ENCODE data around the gene C1orf159. TPM values are rescaled to one million over a fixed set of nuclear protein-coding genes. Genes with fewer than 3 reads are reported as not detected.
"Not testable (repeated sequence)": the region's sequence is repeated elsewhere in the genome, so short reads cannot be mapped to it uniquely, and the experiment has no call there.

C1orf159 gene
- total RNA-seq, 2 experiments from 2014 or later: 18.0 to 22.0 TPM

DNA sequence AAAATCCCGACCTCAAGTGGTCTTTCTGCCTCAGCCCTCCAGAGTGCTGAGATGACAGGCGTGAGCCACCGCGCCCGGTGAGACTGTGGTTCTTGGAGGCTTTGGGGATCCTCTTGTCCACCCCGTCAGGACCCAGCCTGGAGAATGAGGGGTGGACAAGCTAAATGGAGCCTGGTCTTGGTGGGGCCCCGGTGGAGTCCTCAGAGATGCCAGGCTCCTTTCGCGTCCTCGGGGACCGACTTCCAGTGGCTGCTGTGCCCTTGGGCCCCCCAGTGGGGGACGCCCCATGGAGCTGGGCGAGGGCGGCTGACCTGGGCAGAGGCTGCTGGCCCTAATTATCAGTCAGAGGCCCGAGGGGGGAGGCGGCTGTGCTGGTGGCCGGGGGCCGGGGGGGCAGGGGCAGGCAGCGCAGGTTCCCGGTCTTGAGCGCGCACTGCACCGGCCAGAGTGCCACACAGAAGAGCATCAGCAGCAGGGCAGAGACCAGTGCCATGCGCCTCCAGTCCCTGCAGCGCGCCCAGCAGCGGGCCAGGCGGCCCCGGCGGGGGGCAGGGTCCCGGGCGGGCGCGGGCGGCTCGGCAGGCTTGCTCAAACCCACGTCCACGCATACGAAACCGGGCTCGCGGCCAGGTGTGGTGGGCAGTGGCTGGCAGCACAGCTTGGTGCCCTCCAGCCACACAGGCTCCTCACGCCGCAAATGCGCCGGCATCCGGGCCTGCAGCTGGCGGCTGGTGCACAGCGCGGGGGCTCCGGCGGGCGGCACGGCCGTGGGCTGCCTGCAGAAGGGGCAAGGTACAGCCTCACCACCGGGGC is 44.2 kb downstream of the C1orf159 start:
- Mint-ChIP-seq H3K27ac (peak overlapping the region; percentile 68), H3K4me1 (peaks cover 5% of the 10 kb centered on the region), H3K36me3 (ENCODE audit: low read depth) (no peaks in the 10 kb centered on the region), H3K9me3 (no peaks in the 10 kb centered on the region), H3K27me3 (no peaks in the 10 kb centered on the region), H3K4me3 (no peak overlapping the region)
- no peak for DNase-seq
- ChIA-PET POLR2A (no interaction called here), CTCF (interaction anchor here (1.0 to 1.3 kb wide), 3 partner anchors 9 to 41 kb away, joined by 3 read pairs; no protein-coding TSS in a partner anchor)

DNA sequence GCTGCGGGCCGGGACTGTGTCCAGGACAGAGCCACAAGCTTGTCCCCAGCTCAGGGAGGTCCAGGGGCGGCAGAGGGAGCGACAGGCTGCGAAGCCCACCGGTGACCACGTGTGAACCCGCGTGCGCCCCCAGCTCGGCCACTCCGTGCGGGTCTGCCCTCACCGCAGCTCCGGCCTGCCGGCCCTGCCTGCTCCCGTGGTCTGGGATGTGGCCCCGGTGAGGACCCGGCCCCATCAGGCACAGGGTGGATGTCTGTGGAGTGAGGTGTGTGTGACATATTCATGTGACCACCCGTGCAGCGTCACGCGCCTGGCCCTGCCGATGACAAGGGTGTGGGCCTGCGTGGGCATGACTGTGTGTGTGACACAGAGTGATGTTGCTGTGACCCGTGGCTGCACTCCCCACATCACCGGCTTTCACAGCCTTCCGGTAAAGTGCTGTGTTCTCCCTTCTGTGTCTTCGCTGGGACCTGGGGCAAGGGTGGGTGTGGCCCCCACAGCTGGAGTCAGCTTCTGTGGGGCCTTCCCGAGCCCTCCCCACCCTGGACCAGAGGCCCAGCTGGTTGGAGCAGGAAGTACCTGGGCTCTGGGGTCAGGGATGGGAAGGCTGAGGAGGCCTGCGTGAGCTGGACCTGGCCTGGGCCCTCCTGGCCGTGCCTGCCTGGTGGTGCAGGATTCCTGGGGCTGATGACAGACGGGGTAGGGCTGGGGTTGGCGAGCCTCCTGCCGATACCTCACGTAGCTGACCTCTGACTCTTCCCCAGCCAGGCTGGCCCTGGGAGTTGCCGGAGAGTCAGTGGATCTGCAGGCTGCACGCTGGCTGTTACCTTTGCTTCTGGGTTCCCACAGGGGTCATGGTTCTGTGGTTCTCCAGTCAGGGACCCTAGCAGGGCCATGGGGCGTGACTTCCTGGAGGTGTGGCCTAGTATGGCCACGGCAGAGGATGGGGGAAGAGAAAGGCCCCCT is 45.9 kb downstream of the C1orf159 start:
- CTCF ChIA-PET: interaction anchor here (1.1 kb wide), 2 partner anchors 24 to 47 kb away, joined by 3 read pairs; no protein-coding TSS in a partner anchor
- peaks cover 9% of the 10 kb centered on the region for H3K4me1 Mint-ChIP-seq

DNA sequence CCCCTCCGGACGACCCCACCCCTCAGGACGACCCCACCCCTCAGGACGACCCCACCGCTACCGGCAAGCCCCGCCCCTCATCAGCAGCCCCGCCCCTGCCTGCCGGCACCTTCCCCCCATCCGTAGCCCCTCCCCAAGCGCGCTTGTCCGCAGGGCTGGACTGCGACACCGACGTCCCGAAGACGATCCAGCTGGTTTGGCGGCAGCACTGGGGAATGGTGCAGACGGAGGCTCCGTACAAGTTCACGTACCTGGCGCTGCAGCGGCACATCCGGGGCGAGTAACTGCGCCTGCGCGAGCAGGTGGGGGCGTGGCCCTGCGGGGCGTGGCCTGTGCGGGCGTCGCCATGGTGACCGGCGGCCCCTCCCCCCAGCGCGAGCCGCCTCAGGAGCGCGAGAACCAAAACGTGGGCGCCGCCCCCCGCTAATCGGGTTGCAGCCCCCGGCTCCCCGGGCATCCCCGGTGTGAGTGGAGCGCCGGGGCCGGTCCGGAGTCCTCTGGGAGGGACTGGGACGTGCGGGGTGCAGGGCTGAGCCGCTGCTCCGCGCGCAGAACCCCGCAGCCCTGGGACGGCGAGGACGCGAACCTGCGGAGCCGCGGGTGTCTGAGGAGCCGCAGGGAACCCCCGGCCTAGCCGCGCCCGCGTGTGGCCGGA is 46.7 kb downstream of the C1orf159 start:
- peak; percentile 89 for DNase-seq
- Mint-ChIP-seq H3K4me3 (peak overlapping the region; percentile 79), H3K4me1 (peaks cover 9% of the 10 kb centered on the region), H3K9me3 (no peaks in the 10 kb centered on the region), H3K27me3 (no peaks in the 10 kb centered on the region), H3K36me3 (ENCODE audit: low read depth) (no peaks in the 10 kb centered on the region), H3K27ac (peak overlapping the region; percentile 84)
- ChIA-PET POLR2A (no interaction called here), CTCF (interaction anchor here (1.1 kb wide), 1 partner anchor 48 kb away, joined by 3 read pairs; no protein-coding TSS in a partner anchor)

More for the DNA sequence above, 45.9 kb downstream of the C1orf159 start:
- H3K4me3 Mint-ChIP-seq: peak overlapping the region; percentile 25
- no peaks in the 10 kb centered on the region for H3K36me3 Mint-ChIP-seq (ENCODE audit: low read depth)
- POLR2A ChIA-PET: no interaction called here
- H3K27me3 Mint-ChIP-seq: no peaks in the 10 kb centered on the region
- no peaks in the 10 kb centered on the region for H3K9me3 Mint-ChIP-seq
- no peak overlapping the region for H3K27ac Mint-ChIP-seq
- no peak for DNase-seq

GRCh38 chr1:1068517-1069055 is 47.3 kb downstream of the C1orf159 start:
- DNase-seq: peak; percentile 60
- POLR2A ChIA-PET: no interaction called here

DNA sequence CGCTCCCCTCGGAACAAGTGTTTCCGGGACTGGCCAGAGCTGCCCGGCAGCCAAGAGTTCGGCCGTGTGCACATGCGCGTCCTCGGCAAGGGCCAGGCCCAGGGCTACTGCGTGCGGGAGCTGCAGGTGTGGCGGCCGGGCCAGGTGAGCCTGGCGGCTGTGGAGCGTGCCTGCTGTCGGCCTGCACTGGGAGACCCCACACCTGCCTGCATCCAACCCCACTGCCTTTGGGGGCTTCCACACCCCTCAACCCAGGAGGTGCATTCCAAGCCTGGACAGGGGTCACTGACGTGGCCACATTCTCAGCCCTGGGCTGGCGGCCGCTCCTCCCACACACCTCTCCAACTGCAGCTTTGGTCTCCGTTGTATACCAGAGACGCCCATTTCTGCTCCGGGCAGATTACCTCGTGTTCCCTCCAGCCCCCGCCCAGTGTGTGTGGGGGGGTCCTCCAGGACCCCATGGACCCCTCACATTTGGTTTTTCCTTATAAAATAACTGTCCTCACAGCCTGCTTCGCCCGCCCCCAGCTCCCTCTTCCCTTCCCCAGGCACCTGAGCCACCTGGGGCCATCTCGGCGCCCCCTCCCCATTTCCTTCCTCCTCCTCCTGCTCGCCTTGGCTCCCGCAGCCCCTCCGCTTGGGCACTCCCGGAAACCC is 47.9 kb downstream of the C1orf159 start:
- no peak for DNase-seq
- ChIA-PET CTCF (interaction anchor here (1.4 kb wide), 1 partner anchor 35 kb away, joined by 3 read pairs; no protein-coding TSS in a partner anchor), POLR2A (no interaction called here)
- Mint-ChIP-seq H3K9me3 (no peaks in the 10 kb centered on the region), H3K27me3 (no peaks in the 10 kb centered on the region), H3K4me3 (peak overlapping the region; percentile 79), H3K27ac (no peak overlapping the region), H3K4me1 (peaks cover 18% of the 10 kb centered on the region), H3K36me3 (ENCODE audit: low read depth) (no peaks in the 10 kb centered on the region)

More at GRCh38 chr1:1068517-1069055, 47.3 kb downstream of the C1orf159 start:
- CTCF ChIA-PET: interaction anchor here (1.4 kb wide), 1 partner anchor 35 kb away, joined by 3 read pairs; no protein-coding TSS in a partner anchor
- Mint-ChIP-seq H3K36me3 (ENCODE audit: low read depth) (no peaks in the 10 kb centered on the region), H3K4me1 (peaks cover 13% of the 10 kb centered on the region), H3K27ac (peak overlapping the region; percentile 84), H3K9me3 (no peaks in the 10 kb centered on the region), H3K4me3 (peak overlapping the region; percentile 79), H3K27me3 (no peaks in the 10 kb centered on the region)

- no peak for DNase-seq
- POLR2A ChIA-PET: no interaction called here
- Mint-ChIP-seq H3K27ac (no peak overlapping the region), H3K4me1 (peaks cover 23% of the 10 kb centered on the region), H3K36me3 (ENCODE audit: low read depth) (no peaks in the 10 kb centered on the region), H3K4me3 (no peak overlapping the region), H3K27me3 (no peaks in the 10 kb centered on the region), H3K9me3 (no peaks in the 10 kb centered on the region)
- CTCF ChIA-PET: interaction anchor here (1.4 kb wide), 1 partner anchor 34 kb away, joined by 3 read pairs; no protein-coding TSS in a partner anchor
Observed at GRCh38 chr1:1067284-1067859, 48.5 kb downstream of the C1orf159 start.

DNA sequence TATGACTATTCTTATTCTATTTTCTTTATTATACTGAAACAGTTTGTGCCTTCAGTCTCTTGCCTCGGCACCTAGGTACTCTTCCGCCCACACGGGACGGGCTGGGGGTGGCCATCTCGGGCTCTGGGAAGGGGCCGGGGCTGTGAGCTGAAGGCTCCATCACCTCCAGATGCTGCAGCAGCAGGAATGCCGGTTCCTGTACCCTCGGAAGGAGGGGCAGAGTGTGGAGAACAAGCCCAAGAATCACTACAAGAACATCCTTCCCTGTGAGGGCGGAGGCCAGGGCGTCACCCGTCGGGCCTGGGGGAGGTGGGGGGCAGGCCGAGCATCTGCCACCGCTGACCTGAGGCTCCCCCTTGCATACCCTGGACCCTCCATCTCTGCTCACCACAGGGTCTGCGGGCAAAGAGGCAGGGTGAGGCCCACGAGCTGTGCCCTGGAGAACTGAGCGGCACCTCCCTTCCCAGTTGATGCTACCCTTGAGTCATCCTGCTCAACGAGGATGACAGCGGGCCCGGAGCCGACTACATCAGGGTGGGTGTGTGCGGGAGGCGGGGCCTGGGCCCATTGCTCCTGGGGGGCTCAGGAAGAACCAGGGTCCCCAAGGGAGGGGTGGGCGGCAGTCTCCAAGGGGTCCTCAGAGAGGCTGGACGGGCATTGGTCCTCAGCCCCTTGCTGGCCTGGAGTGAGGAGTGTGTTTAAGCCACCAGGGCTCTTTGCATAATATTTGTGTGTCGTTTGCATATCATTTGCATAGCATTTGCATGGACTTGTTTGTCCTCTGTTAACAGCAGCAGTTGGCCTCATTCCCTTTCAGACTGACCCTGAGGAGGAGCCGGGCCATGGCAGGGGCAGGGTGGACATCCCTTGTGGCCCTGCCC is 49.2 kb downstream of the C1orf159 start:
- Mint-ChIP-seq H3K27ac (no peak overlapping the region), H3K4me3 (no peak overlapping the region), H3K9me3 (no peaks in the 10 kb centered on the region), H3K27me3 (no peaks in the 10 kb centered on the region), H3K36me3 (ENCODE audit: low read depth) (no peaks in the 10 kb centered on the region), H3K4me1 (peaks cover 26% of the 10 kb centered on the region)
- ChIA-PET CTCF (no interaction called here), POLR2A (no interaction called here)
- no peak for DNase-seq

- H3K4me3 Mint-ChIP-seq; H3K9me3 Mint-ChIP-seq; H3K36me3 Mint-ChIP-seq (ENCODE audit: low read depth); POLR2A ChIA-PET; DNase-seq; H3K27me3 Mint-ChIP-seq: not testable (repeated sequence)
- CTCF ChIA-PET: interaction anchor here (1.0 to 1.5 kb wide), 2 partner anchors 9 to 270 kb away, joined by 3 read pairs; no protein-coding TSS in a partner anchor
- Mint-ChIP-seq H3K4me1 (peaks cover 30% of the 10 kb centered on the region), H3K27ac (peak overlapping the region; percentile 57)
Observed at GRCh38 chr1:1065940-1066304, 50.0 kb downstream of the C1orf159 start.

DNA sequence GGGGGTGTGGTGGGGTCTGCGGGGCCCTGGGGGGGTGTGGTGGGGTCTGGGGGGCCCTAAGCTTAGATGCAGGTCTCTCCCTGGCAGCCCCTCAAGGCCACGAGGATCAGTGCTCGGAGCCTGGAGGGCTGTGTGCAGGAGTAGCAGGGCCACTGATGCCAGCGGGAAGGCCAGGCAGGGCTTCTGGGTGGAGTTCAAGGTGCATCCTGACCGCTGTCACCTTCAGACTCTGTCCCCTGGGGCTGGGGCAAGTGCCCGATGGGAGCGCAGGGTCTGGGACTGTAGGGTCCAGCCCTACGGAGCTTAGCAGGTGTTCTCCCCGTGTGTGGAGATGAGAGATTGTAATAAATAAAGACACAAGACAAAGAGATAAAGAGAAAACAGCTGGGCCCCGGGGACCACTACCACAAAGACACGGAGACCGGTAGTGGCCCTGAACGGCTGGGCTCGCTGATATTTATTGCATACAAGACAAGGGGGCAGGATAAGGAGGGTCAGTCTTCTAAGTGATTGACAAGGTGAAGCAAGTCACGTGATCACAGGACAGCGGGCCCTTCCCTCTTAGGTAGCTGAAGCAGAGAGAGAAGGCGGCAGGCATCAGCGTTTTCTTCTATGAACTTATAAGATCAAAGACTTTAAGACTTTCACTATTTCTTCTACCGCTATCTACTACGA is 50.5 kb downstream of the C1orf159 start:
- peaks cover 33% of the 10 kb centered on the region for H3K4me1 Mint-ChIP-seq
- no peaks in the 10 kb centered on the region for H3K36me3 Mint-ChIP-seq (ENCODE audit: low read depth)
- peaks cover 3% of the 10 kb centered on the region for H3K27me3 Mint-ChIP-seq
- ChIA-PET POLR2A (no interaction called here), CTCF (interaction anchor here (1.0 to 1.5 kb wide), 2 partner anchors 8 to 270 kb away, joined by 3 read pairs; no protein-coding TSS in a partner anchor)
- H3K27ac Mint-ChIP-seq: peak overlapping the region; percentile 57
- no peaks in the 10 kb centered on the region for H3K9me3 Mint-ChIP-seq
- DNase-seq: no peak
- no peak overlapping the region for H3K4me3 Mint-ChIP-seq

GRCh38 chr1:1063945-1064831 is 51.7 kb downstream of the C1orf159 start:
- CTCF ChIA-PET: interaction anchor here (0.7 to 4.7 kb wide), 28 partner anchors 9 to 374 kb away, joined by 3 to 39 read pairs (median 3); partner anchors contain the start of genes AGRN, ISG15, PERM1 and RNF223
- Mint-ChIP-seq H3K9me3 (no peaks in the 10 kb centered on the region), H3K27me3 (peaks cover 6% of the 10 kb centered on the region), H3K27ac (no peak overlapping the region), H3K4me3 (peak overlapping the region; percentile 43), H3K36me3 (ENCODE audit: low read depth) (no peaks in the 10 kb centered on the region), H3K4me1 (peaks cover 38% of the 10 kb centered on the region)
- DNase-seq: peak; percentile 71
- POLR2A ChIA-PET: interaction anchor here (1.0 to 1.2 kb wide), 2 partner anchors 23 to 25 kb away, joined by 3 read pairs; no protein-coding TSS in a partner anchor
